Neural cell (in vitro differentiated cells): ENCODE data around the gene IRF2BP1.

Experiments used
- EZH2 ChIP-seq: fragments of 200-600, 300-800 bp; shearing (Covaris generic), sonication (generic); IDR thresholded peaks from 2 replicates; pipeline ENCODE4 v1.6.1; 2014; ENCODE audit warnings: antibody characterized with exemption, low read length, borderline replicate concordance, mild to moderate bottlenecking; ENCODE audit not compliant: insufficient read depth, poor library complexity, severe bottlenecking
- POLR2AphosphoS5 ChIP-seq: IDR thresholded peaks from 2 replicates; pipeline ENCODE4 v1.6.1; 2012
- SMC3 ChIP-seq: fragments of 450-650 bp; conservative IDR thresholded peaks from 2 replicates; pipeline ENCODE4 v1.6.1; 2014; ENCODE audit warnings: antibody characterized with exemption, mild to moderate bottlenecking, moderate library complexity; ENCODE audit not compliant: poor library complexity

GRCh38 chr19:45900738-45901431 is 14.9 kb upstream of the IRF2BP1 start:
- TF ChIP-seq POLR2AphosphoS5 (no peak), SMC3 (no peak), EZH2 (no peak)
